ENCODE data around the gene ACKR3. TPM values are rescaled to one million over a fixed set of nuclear protein-coding genes. Genes with fewer than 3 reads are reported as not detected.

ACKR3 gene
- total RNA-seq, 1 experiment from 2014 or later, result 19.6 TPM

DNA sequence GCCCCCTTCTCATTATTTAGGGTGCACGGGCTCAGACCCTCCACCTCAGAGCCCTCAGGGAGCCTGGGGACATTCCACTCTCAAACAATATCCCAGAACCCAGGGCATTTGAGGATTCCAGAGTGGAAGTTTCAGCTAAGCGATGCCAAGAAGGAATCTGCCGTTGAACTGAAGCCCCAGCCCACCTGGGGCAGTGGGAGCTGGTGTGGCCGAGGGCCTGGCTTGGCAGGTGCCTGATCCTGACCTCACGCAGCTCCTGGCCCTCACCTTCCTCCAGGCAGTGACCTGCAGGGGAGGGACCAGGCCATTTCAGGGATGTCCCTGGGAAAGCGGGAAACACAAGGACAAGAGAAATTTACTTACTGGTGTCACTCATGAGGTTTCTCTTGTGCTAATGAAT is 58.2 kb downstream of the ACKR3 start:
- no peaks in the 10 kb centered on the region for H3K9me3 ChIP-seq (ENCODE audit: insufficient read depth, low read depth)
- no peak overlapping the region for H3K27ac ChIP-seq
- H3K4me1 ChIP-seq (replicated peaks; ENCODE audit: insufficient read depth), result no peaks in the 10 kb centered on the region
- intact Hi-C loops (cut with micrococcal nuclease; ENCODE audit: unreplicated experiment), result no loop called here
- H3K79me2 ChIP-seq (ENCODE audit: low read depth), result no peaks in the 10 kb centered on the region
- ChIA-PET CTCF (no interaction called here), POLR2A (ENCODE audit: unreplicated experiment) (no interaction called here)
- no peaks in the 10 kb centered on the region for H4K20me1 ChIP-seq (ENCODE audit: insufficient read depth)
- TF ChIP-seq, protein P1, sequence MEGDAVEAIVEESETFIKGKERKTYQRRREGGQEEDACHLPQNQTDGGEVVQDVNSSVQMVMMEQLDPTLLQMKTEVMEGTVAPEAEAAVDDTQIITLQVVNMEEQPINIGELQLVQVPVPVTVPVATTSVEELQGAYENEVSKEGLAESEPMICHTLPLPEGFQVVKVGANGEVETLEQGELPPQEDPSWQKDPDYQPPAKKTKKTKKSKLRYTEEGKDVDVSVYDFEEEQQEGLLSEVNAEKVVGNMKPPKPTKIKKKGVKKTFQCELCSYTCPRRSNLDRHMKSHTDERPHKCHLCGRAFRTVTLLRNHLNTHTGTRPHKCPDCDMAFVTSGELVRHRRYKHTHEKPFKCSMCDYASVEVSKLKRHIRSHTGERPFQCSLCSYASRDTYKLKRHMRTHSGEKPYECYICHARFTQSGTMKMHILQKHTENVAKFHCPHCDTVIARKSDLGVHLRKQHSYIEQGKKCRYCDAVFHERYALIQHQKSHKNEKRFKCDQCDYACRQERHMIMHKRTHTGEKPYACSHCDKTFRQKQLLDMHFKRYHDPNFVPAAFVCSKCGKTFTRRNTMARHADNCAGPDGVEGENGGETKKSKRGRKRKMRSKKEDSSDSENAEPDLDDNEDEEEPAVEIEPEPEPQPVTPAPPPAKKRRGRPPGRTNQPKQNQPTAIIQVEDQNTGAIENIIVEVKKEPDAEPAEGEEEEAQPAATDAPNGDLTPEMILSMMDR (conservative IDR thresholded peaks at IDR 0.05), result no peak
- TF ChIP-seq EZH2 (IDR thresholded peaks at IDR 0.05; ENCODE audit: low read depth), result no peak
- H3K4me2 ChIP-seq, result no peak overlapping the region
- no peak for DNase-seq
- H3K36me3 ChIP-seq (ENCODE audit: low read depth), result no peaks in the 10 kb centered on the region
- H3K9me2 ChIP-seq (ENCODE audit: insufficient read depth), result no peaks in the 10 kb centered on the region
- no TSS peak for BruUV-seq (replicated peaks)
- H2AFZ ChIP-seq, result no peak overlapping the region
- no peak overlapping the region for H3K4me3 ChIP-seq
- no peaks in the 10 kb centered on the region for H3F3A ChIP-seq (ENCODE audit: insufficient read depth, low read depth)
- H3K27me3 ChIP-seq (ENCODE audit: insufficient read depth, low read depth), result peaks cover 84% of the 10 kb centered on the region

DNA sequence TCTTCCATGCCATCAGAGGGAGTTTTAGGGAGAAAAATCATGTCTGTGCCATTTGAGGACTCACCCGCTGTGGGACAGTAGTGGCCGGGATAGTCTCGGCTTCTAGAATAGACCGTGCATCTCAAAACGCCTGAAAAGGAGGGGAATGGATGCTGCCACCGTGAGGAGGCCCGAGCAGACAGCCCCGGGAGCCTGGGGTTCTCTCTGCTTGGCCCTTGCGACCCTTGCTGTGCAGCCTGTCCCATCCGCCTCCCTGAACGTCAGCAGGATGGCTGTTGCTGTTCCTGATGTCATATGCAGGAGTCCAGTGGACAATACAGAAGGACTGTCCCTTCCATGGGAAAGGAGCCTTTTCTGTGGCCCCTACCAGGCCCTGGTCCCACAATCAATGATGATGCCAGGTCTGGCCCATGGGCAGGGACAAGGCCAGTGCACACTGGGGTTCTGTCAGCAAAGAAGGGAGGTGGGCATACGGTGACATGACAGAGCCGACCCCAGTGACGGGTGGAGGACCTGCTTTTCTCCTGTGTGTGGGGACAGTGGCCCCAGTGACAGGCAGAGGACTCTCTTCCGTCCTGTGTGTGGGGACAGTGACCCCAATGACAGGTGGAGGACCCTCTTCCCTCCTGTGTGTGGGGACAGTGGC is 58.8 kb downstream of the ACKR3 start:
- no peak for DNase-seq
- H3K9me2 ChIP-seq (ENCODE audit: insufficient read depth), result no peaks in the 10 kb centered on the region
- no peak for TF ChIP-seq EZH2 (IDR thresholded peaks at IDR 0.05; ENCODE audit: low read depth)
- TF ChIP-seq, protein P1 (conservative IDR thresholded peaks at IDR 0.05), result no peak
- BruUV-seq (replicated peaks), result no TSS peak
- H3K4me3 ChIP-seq, result no peak overlapping the region
- H3F3A ChIP-seq (ENCODE audit: insufficient read depth, low read depth), result no peaks in the 10 kb centered on the region
- H3K79me2 ChIP-seq (ENCODE audit: low read depth), result no peaks in the 10 kb centered on the region
- no peak overlapping the region for H3K4me2 ChIP-seq
- no peaks in the 10 kb centered on the region for H3K36me3 ChIP-seq (ENCODE audit: low read depth)
- H3K27me3 ChIP-seq (ENCODE audit: insufficient read depth, low read depth), result peaks cover 86% of the 10 kb centered on the region
- no peaks in the 10 kb centered on the region for H3K4me1 ChIP-seq (replicated peaks; ENCODE audit: insufficient read depth)
- ChIA-PET CTCF (no interaction called here), POLR2A (ENCODE audit: unreplicated experiment) (no interaction called here)
- no peaks in the 10 kb centered on the region for H3K9me3 ChIP-seq (ENCODE audit: insufficient read depth, low read depth)
- H4K20me1 ChIP-seq (ENCODE audit: insufficient read depth), result no peaks in the 10 kb centered on the region
- no peak overlapping the region for H2AFZ ChIP-seq
- intact Hi-C loops (cut with micrococcal nuclease; ENCODE audit: unreplicated experiment), result no loop called here
- no peak overlapping the region for H3K27ac ChIP-seq

DNA sequence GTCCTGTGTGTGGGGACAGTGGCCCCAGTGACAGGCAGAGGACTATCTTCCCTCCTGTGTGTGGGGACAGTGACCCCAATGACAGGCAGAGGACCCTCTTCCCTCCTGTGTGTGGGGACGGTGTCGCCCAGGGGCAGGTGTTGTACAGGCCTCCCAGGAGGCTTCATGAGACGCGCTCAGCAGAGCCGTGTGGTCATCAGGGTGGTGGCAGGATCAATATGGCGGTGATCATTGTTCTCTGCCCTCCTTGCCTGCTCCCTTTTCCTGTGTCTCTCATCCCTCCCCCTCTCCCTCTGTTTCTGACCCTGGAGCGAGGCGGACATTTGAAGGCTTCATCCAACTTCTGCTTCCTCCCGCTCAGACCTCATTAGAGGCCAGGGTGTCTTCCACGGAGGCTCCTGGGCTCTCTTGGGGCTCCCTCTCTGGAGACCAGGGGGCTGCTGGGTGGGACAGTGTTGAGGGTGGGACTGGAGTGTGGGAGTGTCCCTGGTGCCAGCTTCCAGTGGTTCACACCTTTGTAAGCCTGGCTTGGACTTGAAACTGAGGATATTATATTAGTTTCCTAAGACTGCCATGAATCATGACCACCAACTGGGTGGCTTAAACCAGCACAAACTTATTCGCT is 59.5 kb downstream of the ACKR3 start:
- H3K27me3 ChIP-seq (ENCODE audit: insufficient read depth, low read depth), result peaks cover 92% of the 10 kb centered on the region
- intact Hi-C loops (cut with micrococcal nuclease; ENCODE audit: unreplicated experiment), result no loop called here
- no peaks in the 10 kb centered on the region for H3K9me3 ChIP-seq (ENCODE audit: insufficient read depth, low read depth)
- no peak for DNase-seq
- no peaks in the 10 kb centered on the region for H3K4me1 ChIP-seq (replicated peaks; ENCODE audit: insufficient read depth)
- POLR2A ChIA-PET (ENCODE audit: unreplicated experiment), result no interaction called here
- no peak overlapping the region for H3K4me2 ChIP-seq
- no peak for TF ChIP-seq EZH2 (IDR thresholded peaks at IDR 0.05; ENCODE audit: low read depth)
- TF ChIP-seq, protein P1 (conservative IDR thresholded peaks at IDR 0.05), result no peak
- no TSS peak for BruUV-seq (replicated peaks)
- no peaks in the 10 kb centered on the region for H3K79me2 ChIP-seq (ENCODE audit: low read depth)
- no peaks in the 10 kb centered on the region for H3K9me2 ChIP-seq (ENCODE audit: insufficient read depth)
- no peak overlapping the region for H3K4me3 ChIP-seq
- no peaks in the 10 kb centered on the region for H3F3A ChIP-seq (ENCODE audit: insufficient read depth, low read depth)
- H2AFZ ChIP-seq, result no peak overlapping the region
- no peaks in the 10 kb centered on the region for H3K36me3 ChIP-seq (ENCODE audit: low read depth)
- no peak overlapping the region for H3K27ac ChIP-seq
- H4K20me1 ChIP-seq (ENCODE audit: insufficient read depth), result no peaks in the 10 kb centered on the region
- CTCF ChIA-PET, result no interaction called here
